HG03571 (cell line): ENCODE measurements around the gene ZNF8.
"Not testable (repeated sequence)": the region's sequence is repeated elsewhere in the genome, so short reads cannot be mapped to it uniquely, and the experiment has no call there.

ENCODE experiments used
- ATAC-seq: cut with Tn5 transposase; IDR thresholded peaks from one replicate; pipeline ENCODE4 v1.9.1; 2021; ENCODE audit not compliant: unreplicated experiment

The ZNF8 gene

DNA sequence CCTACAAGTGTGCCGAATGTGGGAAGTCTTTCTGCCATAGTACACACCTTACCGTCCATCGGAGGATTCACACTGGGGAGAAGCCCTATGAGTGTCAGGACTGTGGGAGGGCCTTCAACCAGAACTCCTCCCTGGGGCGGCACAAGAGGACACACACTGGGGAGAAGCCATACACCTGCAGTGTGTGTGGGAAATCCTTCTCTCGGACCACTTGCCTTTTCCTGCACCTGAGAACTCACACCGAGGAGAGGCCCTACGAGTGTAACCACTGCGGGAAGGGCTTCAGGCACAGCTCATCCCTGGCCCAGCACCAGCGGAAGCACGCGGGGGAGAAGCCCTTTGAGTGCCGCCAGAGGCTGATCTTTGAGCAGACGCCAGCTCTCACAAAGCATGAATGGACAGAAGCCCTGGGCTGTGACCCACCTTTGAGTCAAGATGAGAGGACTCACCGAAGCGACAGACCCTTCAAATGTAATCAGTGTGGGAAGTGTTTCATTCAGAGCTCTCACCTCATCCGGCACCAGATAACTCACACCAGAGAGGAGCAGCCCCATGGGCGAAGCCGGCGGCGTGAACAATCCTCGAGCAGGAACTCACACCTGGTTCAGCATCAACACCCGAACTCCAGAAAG is 16.1 kb downstream of the ZNF8 start:
- no peak for ATAC-seq

DNA sequence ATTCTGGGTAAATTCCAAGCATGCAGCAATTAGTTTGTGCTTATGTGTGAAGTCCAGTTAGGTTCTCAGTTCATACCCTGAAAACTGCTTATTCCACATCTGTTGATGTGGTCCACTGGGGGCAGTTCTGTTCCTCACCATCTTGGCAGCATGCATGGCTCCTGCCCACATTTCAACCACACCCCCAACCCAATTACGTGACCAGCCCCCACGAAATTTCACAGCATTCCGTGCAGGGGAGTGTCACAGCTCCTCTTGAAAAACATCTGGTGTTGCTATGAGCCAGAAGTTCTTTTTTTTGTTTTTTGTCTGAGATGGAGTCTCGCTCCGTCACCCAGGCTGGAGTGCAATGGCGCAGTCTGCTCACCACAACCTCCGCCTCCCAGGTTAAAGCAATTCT is 17.3 kb downstream of the ZNF8 start:
- no peak for ATAC-seq

DNA sequence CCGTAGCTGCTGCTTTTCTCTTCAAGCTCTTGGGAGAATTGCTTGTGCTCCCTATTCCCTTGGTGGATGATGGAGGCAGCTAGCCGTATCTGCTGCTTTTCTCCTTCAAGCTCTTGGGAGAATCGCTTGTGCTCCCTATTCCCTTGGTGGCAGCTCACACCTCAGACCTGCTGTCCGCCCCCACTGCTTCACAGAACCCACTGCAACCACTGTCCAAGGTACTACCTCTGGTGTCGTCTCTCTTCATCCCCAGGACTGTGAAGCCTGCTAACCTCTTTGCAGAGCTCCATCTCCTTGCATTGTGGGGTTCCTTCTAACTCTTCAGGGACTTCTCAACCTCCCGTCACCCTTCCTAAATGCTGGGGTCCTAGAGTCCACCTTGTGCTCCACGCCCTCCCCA is 21.9 kb downstream of the ZNF8 start:
- ATAC-seq: no peak

DNA sequence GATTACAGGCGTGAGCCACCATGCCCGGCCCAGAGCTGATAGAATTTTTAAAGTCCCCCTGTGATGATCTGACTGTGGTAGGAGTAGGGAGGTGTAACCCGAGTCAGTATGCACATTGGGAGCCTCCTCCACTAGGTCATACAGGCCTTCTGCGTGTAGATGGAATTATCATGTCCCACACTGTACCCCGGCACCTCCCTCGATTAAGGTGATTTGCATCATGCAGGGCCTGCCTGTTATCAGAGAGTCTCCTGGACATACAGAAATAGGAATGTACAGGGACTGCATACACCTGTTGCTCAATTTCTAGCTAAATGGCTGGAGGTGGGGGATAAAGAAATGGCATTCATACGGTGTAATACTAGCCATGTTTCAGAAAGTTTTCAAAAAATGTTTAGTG is 25.5 kb downstream of the ZNF8 start:
- ATAC-seq: no peak

DNA sequence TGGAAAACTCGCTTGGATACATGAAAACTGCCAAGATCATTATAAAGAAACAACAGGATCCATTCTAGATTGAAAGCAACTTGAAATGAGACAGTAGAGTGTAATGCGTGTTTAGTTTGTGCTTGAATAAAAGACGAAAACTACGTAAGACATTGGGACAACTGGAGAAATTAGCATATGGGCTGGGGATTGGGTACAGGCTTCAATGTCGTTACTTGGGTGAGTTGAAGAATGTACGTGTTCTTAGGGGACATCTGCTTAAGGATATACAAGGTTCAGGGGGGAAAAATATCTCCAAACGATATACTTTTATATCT is 26.0 kb downstream of the ZNF8 start:
- no peak for ATAC-seq

DNA sequence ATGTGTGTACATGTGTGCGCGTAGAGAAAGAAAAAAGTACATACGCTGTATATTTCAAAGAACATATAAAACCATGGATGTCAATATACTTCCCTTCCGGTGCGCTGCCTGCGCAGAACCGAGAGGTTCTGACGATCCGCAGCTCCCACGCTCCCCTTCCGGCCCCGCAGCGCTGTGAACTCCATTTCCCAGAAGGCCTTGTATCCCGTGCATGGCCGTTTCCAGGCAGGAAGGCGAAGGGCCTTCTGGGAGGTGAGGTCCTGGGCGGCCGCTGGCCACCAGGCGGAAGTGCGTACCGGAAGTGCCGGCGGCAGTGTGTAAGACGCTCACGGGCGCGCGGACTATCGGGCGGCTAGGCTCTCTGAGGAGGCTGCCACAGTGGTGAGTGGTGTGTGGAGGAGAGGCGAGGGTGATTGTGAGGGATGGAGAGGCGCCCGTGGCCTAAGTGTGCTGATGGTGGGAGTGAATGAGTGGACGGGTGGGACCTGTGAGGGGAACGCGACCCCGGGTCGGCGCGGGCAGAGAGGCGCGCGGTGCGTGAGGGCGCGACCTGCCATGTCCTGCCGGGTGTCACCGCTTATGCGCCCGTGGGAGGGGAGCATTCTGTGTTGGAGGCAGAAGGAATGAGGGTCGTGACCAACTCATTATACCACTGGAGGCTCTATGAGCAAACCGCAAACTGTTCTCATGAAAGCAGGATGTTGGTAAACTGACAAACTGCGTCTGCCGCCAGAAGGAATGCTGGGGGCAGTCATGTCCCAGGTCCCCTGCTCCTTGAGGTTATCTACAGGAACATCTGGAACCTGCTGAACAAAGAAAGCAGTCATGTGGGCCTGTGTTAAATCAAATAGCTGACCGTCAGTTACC is 26.5 kb downstream of the ZNF8 start, which contains the start of gene ERVK3-1:
TSS of gene ERVK3-1 (plus strand) at position 313 of the 867 bp plus-strand sequence. CDS start 6,792 bp downstream, outside the sequence.
- peak; percentile 92 for ATAC-seq

DNA sequence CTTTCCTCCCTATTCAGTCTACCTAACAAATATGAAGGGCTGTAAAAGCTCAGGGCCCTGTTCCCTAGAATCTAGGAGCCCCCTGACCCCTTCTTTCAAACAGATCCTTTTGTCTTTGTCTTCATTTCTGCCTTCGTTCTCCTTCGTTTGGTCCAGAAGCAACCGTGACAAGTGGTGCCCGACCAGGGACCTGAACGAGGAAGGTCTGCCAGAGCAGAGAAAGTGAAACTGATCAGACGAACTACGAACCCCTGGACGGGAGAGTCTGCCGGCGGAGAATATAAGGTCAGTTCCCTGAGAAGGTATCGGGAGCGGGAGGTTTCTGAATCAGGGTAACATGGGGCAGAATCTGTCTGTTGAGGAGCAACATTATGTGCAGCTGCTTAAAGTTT is 27.2 kb downstream of the ZNF8 start:
- no peak for ATAC-seq

DNA sequence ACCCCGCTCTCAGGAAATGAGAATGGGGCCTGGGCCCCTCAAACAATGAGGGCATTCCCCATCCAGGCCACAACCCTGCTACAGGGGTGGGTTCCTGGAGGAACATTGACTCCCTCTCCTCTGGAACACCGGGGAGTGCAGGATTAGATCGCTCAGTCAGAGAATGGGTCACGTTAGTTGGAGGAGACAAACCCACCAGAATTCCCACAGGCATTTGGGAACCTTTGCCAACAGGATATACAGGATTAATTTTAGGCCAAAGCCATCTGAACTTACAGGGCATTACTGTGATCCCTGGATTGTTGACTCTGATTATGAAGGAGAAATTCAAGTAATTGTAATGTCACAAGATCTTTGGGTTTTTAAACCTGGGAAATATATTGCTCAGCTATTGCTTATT is 29.0 kb downstream of the ZNF8 start:
- no peak for ATAC-seq

DNA sequence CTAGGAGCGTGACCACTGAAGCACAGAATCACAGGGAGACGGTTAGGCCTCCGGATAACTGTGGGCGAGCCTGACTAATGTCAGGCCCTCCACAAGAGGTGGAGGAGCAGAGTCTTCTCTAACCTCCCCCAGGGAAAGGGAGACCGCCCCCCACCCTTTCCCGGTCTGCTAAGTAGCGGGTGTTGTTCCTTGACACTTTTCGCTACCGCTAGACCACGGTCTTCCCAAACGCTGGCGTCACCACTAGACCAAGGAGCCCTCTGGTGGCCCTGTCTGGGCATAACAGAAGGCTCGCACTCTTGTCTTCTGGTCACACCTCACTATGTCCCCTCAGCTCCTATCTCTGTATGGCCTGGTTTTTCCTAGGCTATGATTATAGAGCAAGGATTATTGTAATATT is 31.9 kb downstream of the ZNF8 start:
- not testable (repeated sequence) for ATAC-seq

DNA sequence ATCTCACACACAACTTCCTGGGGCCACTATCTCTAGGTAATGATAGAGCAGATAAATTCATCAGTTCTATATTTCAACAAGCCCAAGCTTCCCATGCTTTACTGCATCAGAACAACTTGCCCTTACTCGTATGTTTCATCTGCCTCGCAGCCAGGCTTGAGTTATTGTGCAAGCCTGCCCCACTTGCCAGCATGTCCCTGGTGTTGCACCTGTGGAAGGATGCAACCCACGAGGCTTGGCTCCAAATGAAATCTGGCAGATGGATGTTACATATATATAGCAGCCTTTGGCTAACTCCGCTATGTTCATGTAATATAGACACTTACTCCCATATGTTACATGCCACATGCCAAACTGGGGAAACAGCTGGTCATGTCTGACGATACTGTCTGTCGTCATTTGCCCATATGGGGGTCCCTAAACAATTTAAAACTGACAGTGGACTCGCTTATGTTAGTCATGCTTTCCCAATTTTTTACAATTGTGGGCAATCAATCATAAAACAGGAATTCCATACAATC is 32.6 kb downstream of the ZNF8 start:
- no peak for ATAC-seq

DNA sequence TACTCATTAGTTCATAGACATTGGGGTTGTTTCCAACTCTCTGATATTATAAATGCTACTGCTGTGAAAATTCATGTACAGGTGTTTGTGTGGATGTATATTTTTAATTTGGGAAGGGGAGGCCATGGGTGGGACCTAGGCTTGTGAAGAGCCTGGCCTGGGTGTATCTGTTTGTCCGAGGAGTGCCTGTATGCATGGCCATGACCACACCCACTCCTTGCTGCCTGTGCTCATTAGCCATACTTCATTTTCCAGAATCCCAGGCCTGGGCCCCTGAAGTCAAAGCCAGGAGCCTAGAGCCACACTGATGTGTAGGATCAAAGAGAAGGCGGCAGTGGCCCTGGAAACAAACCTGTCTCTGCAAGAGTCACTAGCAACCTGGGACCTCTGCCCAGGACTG is 36.8 kb downstream of the ZNF8 start:
- ATAC-seq: no peak

DNA sequence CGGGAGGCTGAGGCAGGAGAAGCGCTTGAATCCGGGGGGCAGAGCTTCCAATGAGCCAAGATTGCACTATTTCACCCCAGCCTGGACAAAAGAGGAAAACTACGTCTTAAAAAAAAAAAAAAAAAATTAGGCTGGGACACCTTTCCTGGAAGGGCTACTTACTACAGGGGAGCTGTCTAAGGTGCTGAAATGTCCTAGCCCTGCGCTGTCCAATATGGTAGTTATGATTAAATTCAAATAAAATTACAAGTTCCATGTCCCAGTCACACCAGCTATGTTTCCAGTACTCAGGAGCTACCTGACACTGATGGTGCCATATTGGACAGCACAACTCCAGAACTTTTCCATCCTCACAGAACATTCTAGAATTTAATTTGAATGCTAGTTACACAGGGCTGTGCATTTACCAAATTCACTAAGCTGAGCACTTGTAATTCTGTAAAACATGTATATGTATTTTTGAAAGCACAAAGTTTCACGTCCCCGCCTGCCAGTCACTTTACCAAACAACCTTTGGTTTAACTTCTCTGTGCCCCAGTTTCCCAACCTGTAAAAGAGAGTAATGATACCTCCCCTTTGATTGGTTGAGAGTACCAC is 38.8 kb downstream of the ZNF8 start:
- no peak for ATAC-seq

DNA sequence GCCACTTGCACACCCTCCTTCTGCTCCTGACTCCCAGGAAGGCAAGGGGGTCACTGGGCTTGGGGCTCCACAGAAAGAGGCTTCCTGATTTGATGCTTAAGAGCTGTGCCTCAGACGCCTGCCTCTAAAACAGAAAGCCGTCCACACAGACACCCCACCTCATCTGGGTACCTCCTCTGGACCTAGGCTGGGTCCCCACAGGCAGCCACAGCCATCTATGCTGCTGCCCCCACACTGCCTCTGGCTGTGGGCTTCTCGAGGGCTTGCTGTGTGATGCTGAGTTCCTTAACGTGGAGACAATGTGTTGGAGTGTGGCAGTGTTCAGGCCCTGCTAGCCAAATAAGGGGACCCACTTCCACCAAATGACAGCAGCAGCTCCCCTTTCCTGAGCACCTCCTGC is 39.5 kb downstream of the ZNF8 start:
- ATAC-seq: no peak

DNA sequence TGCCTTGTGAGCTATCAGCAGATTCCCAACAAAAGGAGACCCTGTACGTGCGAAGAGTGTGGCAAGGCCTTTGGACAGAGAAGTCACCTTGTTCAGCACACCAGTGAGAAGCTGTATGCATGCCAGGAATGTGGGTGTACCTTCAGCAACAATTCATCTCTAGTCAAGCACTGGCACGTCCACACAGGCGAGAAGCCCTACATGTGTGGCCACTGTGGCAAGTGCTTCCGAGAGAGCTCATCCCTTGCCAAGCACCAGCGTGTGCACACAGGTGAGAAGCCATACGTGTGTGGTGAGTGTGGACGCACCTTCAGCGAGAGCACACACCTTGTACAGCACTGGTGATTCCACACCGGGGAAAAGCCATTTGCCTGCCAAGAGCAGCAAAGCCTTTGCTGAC is 40.5 kb downstream of the ZNF8 start:
- ATAC-seq: no peak

DNA sequence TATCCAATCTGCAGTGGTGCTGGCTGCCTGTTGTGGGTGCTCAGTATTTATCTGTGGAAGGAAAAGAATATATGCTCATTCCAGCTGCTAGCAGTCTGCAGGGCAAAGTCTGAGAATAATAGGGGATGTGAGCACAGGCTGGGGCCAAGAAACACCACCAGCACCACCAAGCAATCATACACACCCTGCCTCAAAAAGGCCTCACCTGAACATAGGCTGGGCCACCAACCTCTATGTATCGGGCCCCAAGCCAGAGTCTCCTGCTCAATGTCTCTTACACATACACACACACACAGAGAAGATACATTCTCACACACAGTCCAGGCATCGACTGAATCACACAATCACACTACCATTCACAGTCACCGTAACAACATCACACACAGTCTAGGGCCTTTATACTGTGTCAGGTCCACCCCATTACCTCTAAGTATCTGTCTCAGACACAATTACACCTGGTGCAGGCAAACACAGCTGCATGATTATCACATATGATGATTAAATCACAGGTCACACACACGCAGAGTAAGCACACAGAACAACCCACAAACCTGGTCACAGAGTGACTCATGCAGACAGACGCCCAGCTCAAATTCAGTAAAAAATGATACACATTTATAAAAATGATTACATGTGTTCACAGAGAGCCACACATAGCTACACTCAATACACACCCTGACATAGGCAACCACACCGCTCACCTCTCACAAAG is 46.7 kb downstream of the ZNF8 start:
- no peak for ATAC-seq

DNA sequence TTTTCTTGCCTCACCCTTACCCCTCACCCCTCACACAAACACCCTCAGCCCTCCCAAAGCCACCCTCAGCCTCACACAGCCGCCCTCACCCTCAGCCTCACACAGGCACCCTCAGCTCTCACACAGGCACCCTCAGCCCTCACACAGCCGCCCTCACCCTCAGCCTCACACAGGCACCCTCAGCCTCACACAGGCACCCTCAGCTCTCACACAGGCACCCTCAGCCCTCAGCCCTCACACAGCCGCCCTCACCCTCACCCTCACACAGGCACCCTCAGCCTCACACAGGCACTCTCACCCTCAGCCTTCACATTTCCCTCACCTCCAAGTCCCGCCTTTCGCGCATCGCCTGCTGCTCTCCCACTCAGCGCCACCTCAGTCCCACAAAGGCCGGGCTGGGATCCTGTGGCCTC is 47.8 kb downstream of the ZNF8 start:
- no peak for ATAC-seq

DNA sequence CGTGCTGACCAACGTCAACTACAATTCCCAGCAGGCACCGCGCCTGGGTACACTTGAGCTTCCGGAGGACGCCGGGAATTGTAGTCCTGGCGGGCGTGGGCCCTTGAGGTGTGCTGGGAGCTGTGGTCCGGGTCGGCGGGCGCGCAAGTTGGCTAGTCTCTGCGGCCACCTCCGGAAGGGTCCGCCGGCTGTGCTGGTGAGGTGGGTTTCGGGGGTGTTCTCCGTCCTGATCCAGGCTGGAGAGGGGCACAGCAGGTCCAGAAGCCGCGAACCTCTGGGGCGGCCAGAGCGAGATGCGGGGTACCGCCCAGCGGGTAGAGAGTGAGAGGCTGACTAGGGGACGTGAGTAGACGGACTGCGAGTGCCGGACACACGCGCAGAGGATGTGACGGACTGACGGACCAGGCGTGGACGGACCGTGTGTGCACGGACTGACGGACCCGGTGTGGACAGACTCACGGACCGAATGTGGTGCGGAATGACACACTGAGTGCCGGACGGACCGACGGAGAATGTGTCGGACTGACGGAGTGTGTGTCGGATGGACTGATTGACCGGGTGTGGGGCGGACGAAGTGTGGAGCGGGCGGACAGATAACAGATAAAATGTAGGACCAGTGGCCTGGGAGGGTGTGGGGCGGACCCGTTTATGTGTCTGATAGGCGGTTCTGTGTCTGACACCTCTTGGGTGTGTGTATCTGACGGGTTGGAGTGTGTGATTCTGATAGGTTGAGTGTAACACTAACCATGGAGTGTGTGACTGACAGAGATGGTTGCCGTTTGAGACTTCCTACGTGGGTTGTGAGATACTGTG is 48.4 kb downstream of the ZNF8 start, which contains the start of gene ZSCAN22:
TSS of gene ZSCAN22 (plus strand) at position 81 of the 813 bp plus-strand sequence. CDS start 7,809 bp downstream, outside the sequence.
- peak; percentile 73 for ATAC-seq

DNA sequence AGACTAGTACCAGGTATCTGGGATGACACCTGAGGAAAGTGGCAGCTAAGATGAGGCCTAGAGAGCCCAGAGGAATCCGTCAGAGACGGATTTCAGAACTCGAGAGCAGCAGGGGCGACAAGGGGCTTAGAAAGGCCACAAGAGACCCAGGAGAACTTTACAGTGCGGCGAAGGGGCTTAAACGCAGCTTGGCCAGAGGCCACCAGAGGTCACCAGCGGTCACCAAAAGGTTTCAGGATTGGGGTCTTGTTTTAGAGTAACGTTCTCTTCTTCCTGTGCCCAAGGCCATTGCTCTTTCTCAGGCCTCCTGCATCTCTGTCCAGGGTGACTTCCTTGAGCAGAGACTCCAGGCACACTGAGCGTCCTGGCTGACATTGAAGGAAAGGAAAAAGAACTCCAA is 50.2 kb downstream of the ZNF8 start:
- no peak for ATAC-seq

DNA sequence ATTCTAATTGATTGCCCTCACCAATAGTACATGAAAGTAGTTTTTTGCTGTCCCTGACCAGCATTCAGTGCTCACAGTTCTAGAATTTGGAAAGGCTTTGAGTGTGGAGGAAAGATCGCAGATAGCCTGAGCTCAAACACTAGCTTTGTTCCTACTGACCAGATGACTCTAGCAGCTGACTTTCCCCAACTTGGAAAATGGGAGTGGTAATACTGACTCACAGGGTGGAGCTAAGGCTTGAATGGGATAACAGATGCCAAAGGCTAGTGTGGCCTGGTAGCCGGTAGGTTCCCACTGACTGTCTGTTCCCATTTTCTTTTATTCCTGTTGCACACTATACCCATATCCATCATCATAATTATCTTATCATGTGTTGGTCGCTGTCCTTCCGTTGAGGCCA is 51.7 kb downstream of the ZNF8 start:
- no peak for ATAC-seq

DNA sequence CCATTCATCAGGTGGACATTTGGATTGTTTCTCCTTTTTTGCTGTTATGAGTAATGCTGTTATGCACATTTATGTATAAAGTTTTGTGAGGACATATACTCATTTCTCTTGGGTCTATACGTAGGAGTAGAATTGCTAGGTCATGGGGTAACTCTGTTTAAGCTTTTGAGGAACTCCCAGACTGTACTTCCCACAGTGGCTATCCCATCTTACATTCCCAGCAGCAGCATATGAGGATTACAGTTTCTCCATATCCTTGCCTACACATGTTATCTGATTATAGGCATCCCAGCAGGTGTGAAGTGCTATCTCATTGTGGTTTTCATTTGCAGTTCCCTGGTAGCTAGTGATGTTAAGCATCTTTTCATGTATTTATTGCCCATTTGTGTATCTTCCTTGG is 53.9 kb downstream of the ZNF8 start:
- ATAC-seq: no peak
